Measurements from ENCODE around the gene CD300H. TPM values are rescaled to one million over a fixed set of nuclear protein-coding genes. Genes with fewer than 3 reads are reported as not detected.

CD300H gene
- total RNA-seq, 1 donor from 2014 or later: not detected

DNA sequence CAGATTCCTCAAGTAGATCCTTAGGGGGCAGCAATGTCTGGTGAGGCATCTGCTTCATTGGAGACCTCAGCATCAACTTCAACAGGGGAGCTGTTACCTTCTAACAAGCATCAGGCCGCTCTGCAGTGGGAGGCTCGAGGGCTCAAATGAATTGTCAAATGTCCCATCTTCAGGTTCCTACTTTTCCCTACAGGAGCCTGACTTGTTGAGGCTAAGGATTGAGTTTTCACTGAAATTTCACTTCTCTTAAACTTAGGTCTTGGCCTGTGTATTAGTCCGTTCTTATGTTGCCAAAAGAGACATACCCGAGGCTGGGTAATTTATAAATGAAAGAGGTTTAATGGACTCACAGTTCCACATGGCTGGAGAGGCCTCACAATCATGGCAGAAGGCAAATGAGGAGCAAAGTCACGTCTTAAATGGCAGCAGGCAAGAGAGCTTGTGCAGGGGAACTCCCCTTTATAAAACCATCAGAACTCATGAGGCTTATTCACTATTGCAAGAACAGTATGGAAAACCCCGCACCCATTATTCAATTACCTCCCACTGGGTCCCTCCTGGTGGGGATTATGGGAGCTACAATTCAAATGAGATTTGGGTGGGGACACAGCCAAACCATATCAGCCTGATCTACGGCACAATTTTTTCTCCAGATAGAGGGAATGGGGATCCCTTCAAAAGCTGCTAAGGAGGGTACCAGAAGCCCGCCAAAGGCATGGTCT lies 29.9 kb upstream of the CD300H start:
- H3K4me3 ChIP-seq: no peak overlapping the region
- intact Hi-C loops (cut with DNase I): no loop called here
- no peak for DNase-seq (ENCODE audit: low spot score in 2 of 2)
- no peaks in the 10 kb centered on the region for H3K9me3 ChIP-seq
- TF ChIP-seq, protein P1, sequence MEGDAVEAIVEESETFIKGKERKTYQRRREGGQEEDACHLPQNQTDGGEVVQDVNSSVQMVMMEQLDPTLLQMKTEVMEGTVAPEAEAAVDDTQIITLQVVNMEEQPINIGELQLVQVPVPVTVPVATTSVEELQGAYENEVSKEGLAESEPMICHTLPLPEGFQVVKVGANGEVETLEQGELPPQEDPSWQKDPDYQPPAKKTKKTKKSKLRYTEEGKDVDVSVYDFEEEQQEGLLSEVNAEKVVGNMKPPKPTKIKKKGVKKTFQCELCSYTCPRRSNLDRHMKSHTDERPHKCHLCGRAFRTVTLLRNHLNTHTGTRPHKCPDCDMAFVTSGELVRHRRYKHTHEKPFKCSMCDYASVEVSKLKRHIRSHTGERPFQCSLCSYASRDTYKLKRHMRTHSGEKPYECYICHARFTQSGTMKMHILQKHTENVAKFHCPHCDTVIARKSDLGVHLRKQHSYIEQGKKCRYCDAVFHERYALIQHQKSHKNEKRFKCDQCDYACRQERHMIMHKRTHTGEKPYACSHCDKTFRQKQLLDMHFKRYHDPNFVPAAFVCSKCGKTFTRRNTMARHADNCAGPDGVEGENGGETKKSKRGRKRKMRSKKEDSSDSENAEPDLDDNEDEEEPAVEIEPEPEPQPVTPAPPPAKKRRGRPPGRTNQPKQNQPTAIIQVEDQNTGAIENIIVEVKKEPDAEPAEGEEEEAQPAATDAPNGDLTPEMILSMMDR (IDR thresholded peaks at IDR 0.05): no peak
- H3K4me1 ChIP-seq: no peaks in the 10 kb centered on the region
- no peaks in the 10 kb centered on the region for H3K27me3 ChIP-seq
- H3K27ac ChIP-seq: no peak overlapping the region
- H3K36me3 ChIP-seq: no peaks in the 10 kb centered on the region

DNA sequence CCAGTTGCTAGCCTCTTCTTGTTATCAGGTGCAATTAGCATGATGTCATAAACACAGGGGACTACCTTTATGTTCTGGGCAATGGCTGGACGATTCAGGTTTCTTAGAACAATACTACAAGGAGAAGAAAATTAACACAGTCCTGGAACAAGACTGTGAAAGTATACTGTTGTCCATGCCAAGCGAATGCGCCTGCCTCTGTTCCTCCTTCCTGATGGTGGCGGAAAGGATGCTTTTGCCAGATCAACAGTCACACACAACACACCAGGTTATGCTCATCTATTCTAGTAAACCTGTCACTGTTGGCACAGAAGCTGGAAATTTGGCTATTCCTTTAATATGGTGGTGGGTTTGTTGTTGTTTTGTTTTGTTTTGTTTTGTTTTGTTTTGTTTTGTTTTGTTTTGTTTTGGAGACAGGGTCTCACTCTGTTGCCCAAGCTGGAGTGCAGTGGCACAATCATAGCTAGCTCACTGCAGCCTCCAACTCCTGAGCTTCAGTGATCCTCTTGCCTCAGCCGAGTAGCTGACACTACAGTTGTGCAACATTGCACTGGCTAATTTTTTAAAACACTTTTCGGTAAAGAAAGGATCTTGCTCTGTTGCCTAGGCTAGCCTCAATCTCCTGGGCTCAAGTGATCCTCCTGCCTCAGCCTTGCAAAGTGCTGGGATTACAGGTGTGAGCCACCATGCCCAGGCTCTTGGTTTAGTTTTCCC lies 27.9 kb upstream of the CD300H start:
- Histone ChIP-seq H3K4me3 (no peak overlapping the region), H3K27me3 (no peaks in the 10 kb centered on the region), H3K4me1 (no peaks in the 10 kb centered on the region), H3K27ac (no peak overlapping the region), H3K36me3 (no peaks in the 10 kb centered on the region), H3K9me3 (no peaks in the 10 kb centered on the region)
- no peak for DNase-seq (ENCODE audit: low spot score in 2 of 2)
- intact Hi-C loops (cut with DNase I): no loop called here
- TF ChIP-seq, protein P1 (IDR thresholded peaks at IDR 0.05): no peak

DNA sequence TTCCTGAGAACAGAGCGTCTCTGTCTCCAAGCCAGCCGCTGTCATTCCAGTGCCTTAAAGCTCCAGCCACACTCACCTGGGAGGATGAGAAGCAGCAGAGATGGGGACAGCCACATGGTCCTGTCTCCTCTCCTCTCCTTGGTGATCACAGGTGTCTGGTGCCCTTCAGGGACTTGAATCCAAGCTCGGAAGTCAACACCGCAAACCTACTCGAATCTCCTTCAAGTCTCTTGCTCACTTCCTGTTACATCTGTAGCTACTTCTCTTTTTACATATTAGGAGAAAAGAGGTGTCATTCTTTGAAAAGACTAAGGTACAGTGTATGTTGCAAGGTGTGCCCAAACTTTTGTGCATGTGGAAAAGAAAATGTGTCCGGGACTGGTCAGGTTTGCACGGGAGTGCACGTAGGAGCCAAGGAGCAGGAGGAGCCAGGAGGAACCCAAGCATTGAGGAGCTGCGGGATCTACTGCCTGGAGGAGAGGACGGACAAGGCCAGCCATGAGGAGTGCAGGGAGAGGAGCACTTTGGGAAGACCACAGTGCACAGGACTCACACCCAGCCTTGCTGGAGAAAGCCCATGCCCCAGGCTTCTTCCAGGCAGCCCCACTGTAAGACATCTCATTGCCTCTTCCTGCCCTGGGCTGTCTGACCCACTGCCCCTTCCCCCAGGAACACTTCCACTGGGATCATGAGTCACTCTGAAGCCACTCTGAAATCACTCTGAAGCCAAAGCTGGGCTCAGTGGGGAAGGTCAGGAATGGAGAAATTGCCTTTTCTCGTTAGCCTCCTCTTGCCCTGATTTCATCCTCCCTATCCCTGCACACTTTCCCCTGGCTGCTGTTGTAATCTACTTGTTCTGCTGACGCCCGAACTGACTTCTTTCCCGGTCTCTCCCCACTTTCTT lies 25.0 kb upstream of the CD300H start, which contains the start of gene CD300LD:
TSS of gene CD300LD (minus strand) at position 197 of the 904 bp plus-strand sequence. CDS start at position 116, 81 bp downstream.
- Histone ChIP-seq H3K36me3 (no peaks in the 10 kb centered on the region), H3K27ac (no peak within 1 kb of the TSS), H3K4me3 (no peak within 1 kb of the TSS), H3K27me3 (no peaks in the 10 kb centered on the region), H3K4me1 (no peaks in the 10 kb centered on the region), H3K9me3 (no peaks in the 10 kb centered on the region)
- intact Hi-C loops (cut with DNase I): no loop called here
- no peak for DNase-seq (ENCODE audit: low spot score in 2 of 2)
- TF ChIP-seq, protein P1 (IDR thresholded peaks at IDR 0.05): no peak

DNA sequence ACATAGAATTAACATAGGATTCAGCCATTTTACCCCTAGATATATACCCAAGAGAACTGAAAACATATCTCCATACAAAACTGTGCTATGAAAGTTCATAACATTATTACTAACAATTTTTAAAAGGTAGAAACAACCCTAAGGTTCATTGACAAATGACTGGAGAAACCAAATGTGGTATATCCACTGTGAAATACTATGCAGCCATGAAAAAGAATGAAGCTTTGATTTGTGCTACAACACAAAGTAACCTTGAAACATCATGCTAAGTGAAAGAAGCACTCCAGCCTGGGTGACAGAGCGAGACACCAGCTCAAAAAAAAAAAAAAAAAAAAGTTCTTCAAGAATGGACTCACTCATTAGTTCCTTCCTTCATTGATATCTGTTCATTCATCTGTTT lies 24.2 kb upstream of the CD300H start:
- TF ChIP-seq, protein P1 (IDR thresholded peaks at IDR 0.05): no peak
- H3K36me3 ChIP-seq: no peaks in the 10 kb centered on the region
- no peaks in the 10 kb centered on the region for H3K9me3 ChIP-seq
- H3K4me1 ChIP-seq: no peaks in the 10 kb centered on the region
- DNase-seq (ENCODE audit: low spot score in 2 of 2): no peak
- intact Hi-C loops (cut with DNase I): no loop called here
- no peak overlapping the region for H3K4me3 ChIP-seq
- no peaks in the 10 kb centered on the region for H3K27me3 ChIP-seq
- no peak overlapping the region for H3K27ac ChIP-seq

DNA sequence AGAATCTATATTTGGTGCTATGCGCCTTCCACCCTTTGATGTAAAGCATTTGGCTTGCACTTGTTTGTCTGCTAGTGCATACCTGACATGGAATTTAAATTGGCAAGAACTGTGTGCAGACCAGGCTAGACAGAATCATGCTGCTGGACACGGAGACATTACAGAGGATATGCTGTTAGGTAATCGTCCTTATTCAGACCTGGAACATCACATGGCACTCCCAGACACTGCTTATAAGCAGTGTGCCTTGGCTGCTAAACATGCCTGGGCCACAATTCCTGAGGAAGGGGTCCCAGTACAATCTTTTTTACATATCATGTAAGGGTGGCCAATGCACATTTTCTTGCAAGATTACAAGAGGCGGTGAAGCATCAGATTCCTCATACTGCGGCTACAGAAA lies 18.4 kb upstream of the CD300H start:
- H3K27ac ChIP-seq: no peak overlapping the region

More for the DNA sequence above, 18.4 kb upstream of the CD300H start:
- H3K4me3 ChIP-seq: no peak overlapping the region
- intact Hi-C loops (cut with DNase I): no loop called here
- no peaks in the 10 kb centered on the region for H3K36me3 ChIP-seq
- H3K4me1 ChIP-seq: no peaks in the 10 kb centered on the region
- no peaks in the 10 kb centered on the region for H3K9me3 ChIP-seq
- TF ChIP-seq, protein P1 (IDR thresholded peaks at IDR 0.05): no peak
- no peak for DNase-seq (ENCODE audit: low spot score in 2 of 2)
- H3K27me3 ChIP-seq: no peaks in the 10 kb centered on the region

Measured in ascending aorta (tissue), 2 donors.